ENCODE results near the gene TMEM30B.

Gene TMEM30B

GRCh38 chr14:61298824-61299223 lies 17.7 kb upstream of the TMEM30B start:
- H3K4me3 ChIP-seq (ENCODE audit: low read length), result no peak overlapping the region
- DNase-seq (ENCODE audit: low read depth), result no peak
- no peak for TF ChIP-seq CTCF (conservative IDR thresholded peaks at IDR 0.05; ENCODE audit: low read depth, low read length)

GRCh38 chr14:61297581-61297980 lies 16.4 kb upstream of the TMEM30B start:
- no peak for DNase-seq (ENCODE audit: low read depth)
- TF ChIP-seq CTCF (conservative IDR thresholded peaks at IDR 0.05; ENCODE audit: low read depth, low read length), result no peak
- no peak overlapping the region for H3K4me3 ChIP-seq (ENCODE audit: low read length)

DNA sequence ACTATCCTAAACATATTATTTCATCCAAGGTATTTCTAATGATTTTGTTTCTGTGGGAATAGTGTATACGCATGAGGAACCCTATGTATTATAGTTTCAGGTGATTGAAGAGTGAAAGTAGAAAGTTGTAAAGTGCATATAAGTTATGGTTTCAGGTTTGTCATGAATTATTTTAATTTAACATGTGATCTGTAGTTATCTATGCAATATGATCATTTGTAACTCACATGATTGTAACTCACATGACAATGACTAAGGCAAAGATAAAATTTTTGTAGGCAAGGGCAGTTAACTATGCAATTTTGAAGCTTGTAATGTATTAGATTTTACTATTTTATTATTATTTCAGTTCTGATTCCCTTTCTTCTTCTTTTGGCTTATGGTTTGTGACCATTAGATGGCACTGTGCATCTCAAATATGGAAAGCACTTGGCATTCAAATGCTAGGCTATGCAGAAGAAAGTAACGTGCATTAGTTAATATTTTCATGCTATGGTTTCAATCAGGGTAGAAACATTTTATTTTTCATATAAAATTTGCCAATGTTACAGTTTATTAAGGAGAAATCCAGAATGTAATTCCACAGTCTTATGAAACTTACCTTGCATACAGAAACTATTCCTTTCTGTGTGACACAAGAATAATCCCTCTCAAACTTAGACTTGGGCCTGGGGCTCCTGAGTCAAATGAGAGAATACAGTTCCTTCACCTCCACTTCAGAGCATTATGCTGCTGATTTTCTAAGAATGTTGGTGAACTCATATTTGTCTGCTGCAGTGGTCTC lies 15.8 kb upstream of the TMEM30B start:
- no peak for DNase-seq (ENCODE audit: low read depth)
- H3K4me3 ChIP-seq (ENCODE audit: low read length), result no peak overlapping the region
- TF ChIP-seq CTCF (conservative IDR thresholded peaks at IDR 0.05; ENCODE audit: low read depth, low read length), result peak; percentile 77

DNA sequence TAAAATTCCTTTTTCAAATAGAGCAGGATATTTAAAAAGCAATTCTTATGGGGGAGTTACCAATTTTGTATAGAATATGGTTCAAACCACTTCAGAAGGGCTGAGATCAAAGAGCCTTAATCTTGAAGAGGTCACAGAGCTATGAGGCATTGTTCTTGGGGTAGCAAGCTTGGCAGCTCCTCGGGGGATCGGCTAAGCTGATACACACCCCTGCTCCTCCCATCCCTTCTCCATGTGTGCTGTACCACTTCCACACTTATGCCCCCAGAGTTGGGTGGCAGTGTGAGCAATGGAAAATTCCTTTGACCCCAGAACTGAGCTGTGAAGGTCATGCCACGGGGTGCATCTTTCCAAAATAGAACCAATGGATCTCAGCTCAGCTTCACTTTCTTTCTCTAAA lies 15.0 kb upstream of the TMEM30B start:
- DNase-seq (ENCODE audit: low read depth), result no peak
- H3K4me3 ChIP-seq (ENCODE audit: low read length), result no peak overlapping the region
- TF ChIP-seq CTCF (conservative IDR thresholded peaks at IDR 0.05; ENCODE audit: low read depth, low read length), result no peak

DNA sequence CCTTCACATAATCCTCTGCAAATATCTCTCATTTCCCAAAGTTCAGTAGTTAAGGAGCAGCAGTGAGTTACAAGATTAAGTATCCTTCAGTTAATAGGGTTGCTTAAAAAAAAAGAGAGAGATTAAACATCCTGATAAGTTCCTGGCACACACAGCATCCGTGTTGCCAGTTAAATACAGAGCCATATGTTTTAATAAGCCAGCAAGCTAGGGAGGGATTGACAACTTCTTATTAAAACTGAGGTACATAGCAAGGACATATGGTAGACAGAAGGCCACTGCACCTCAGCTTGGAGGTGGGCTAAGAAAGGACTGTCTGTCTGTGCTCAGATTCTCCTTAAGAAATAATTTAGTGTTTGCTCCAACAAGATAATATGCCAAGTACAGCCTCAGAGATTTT lies 9.6 kb upstream of the TMEM30B start:
- DNase-seq (ENCODE audit: low read depth), result no peak
- no peak overlapping the region for H3K4me3 ChIP-seq (ENCODE audit: low read length)
- TF ChIP-seq CTCF (conservative IDR thresholded peaks at IDR 0.05; ENCODE audit: low read depth, low read length), result no peak

GRCh38 chr14:61288720-61289119 lies 7.6 kb upstream of the TMEM30B start:
- no peak for TF ChIP-seq CTCF (conservative IDR thresholded peaks at IDR 0.05; ENCODE audit: low read depth, low read length)
- H3K4me3 ChIP-seq (ENCODE audit: low read length), result no peak overlapping the region
- DNase-seq (ENCODE audit: low read depth), result no peak

DNA sequence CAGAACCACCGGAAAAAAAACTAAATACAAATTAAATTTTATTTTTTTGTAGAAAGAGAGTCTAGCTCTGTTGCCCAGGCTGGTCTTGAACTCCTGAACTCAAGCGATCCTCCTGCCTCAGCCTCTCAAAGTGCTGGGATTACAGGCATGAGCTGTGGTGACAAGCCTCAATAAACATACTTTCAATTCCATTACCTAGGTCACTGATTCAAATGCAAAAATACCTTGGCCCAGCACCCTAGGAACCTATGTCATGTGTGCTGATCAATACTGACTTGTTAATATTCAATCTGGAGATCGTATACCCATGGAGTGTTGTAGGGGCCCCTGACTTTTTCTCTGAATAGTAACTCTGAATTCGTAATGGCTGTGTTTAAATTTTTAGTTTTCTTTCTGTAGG lies 7.1 kb upstream of the TMEM30B start:
- DNase-seq (ENCODE audit: low read depth), result no peak
- no peak overlapping the region for H3K4me3 ChIP-seq (ENCODE audit: low read length)
- TF ChIP-seq CTCF (conservative IDR thresholded peaks at IDR 0.05; ENCODE audit: low read depth, low read length), result no peak
